ENCODE results near the gene DEFB132. TPM values are rescaled to one million over a fixed set of nuclear protein-coding genes. Genes with fewer than 3 reads are reported as not detected.
"Not testable (repeated sequence)": the region's sequence is repeated elsewhere in the genome, so short reads cannot be mapped to it uniquely, and the experiment has no call there.

The DEFB132 gene
- total and polyA plus RNA-seq, 9 of the 15 experiments (the other 6 are each of a cell fraction or from before 2014, with no cell fraction given) = not detected

GRCh38 chr20:252801-253200 is 4.7 kb upstream of the DEFB132 start:
- BruUV-seq (replicated peaks) = no TSS peak
- POLR2A ChIA-PET = interaction anchor here (1.0 to 1.1 kb wide), 2 partner anchors 13 kb away, joined by 3 read pairs; no protein-coding TSS in a partner anchor
- TF ChIP-seq MYBL2 (IDR thresholded peaks at IDR 0.05; ENCODE audit: low read depth) (no peak), MYBL2 (CRISPR knock-in tag; IDR thresholded peaks at IDR 0.05; ENCODE audit: borderline replicate concordance) (no peak)
- no peak overlapping the region for H2AFZ ChIP-seq (ENCODE audit: low read depth, low read length)
- no peak overlapping the region for H3K4me3 ChIP-seq
- no peak for DNase-seq (ENCODE audit: extremely low read depth in 1 of 4, low spot score in 3 of 4)
- no peaks in the 10 kb centered on the region for H3K36me3 ChIP-seq (ENCODE audit: control insufficient read depth, insufficient read depth, low read length)
- peaks cover 3 to 5% of the 10 kb centered on the region in 2 experiments; a peak in 3 of 5 replicates for H3K4me1 ChIP-seq (replicated peaks in 1 of 2; ENCODE audit: control insufficient read depth in 2 of 2, insufficient read depth in 2 of 2, low read length in 2 of 2)
- ATAC-seq = no peak
- CTCF ChIA-PET (ENCODE audit: low intra/inter-chr PET ratio) = no interaction called here
- H3K9ac ChIP-seq (ENCODE audit: insufficient read depth in 1 of 2, low read depth in 2 of 2, low read length in 2 of 2) = no peak overlapping the region
- no peak overlapping the region for H3K4me2 ChIP-seq (ENCODE audit: insufficient read depth, low read length)
- H4K20me1 ChIP-seq (replicated peaks; ENCODE audit: control insufficient read depth, insufficient read depth, low read length) = no peaks in the 10 kb centered on the region
- no peak overlapping the region for H3K27ac ChIP-seq (ENCODE audit: extremely low read depth, low read depth, low read length)
- H3K9me1 ChIP-seq (ENCODE audit: control insufficient read depth, insufficient read depth, low read length) = no peaks in the 10 kb centered on the region
- 24% methylated on average over 2 of the region's 2 CpGs for WGBS (ENCODE audit: insufficient coverage, low coverage, missing lambda C conversion rate)
- no peaks in the 10 kb centered on the region for H3K9me3 ChIP-seq (replicated peaks; ENCODE audit: control insufficient read depth, insufficient read depth, low read depth, low read length)
- no peaks in the 10 kb centered on the region for H3K79me2 ChIP-seq (ENCODE audit: control insufficient read depth, insufficient read depth, low read length)
- intact Hi-C loops (cut with micrococcal nuclease) (no loop called here), in situ Hi-C loops (cut with MboI) (no loop called here)
- no peak for FAIRE-seq
- H3K27me3 ChIP-seq (ENCODE audit: control insufficient read depth in 2 of 2, insufficient read depth in 2 of 2, low read length in 2 of 2) = no peaks in the 10 kb centered on the region

- BruUV-seq (replicated peaks); in situ Hi-C loops (cut with MboI); FAIRE-seq: not testable (repeated sequence)
Measured at GRCh38 chr20:253447-253846, 4.1 kb upstream of the DEFB132 start.

More at GRCh38 chr20:253447-253846, 4.1 kb upstream of the DEFB132 start:
- H3K9me1 ChIP-seq (ENCODE audit: control insufficient read depth, insufficient read depth, low read length); H3K36me3 ChIP-seq (ENCODE audit: control insufficient read depth, insufficient read depth, low read length); H3K27ac ChIP-seq (ENCODE audit: extremely low read depth, low read depth, low read length); H3K9ac ChIP-seq (ENCODE audit: insufficient read depth in 1 of 2, low read depth in 2 of 2, low read length in 2 of 2); H2AFZ ChIP-seq (ENCODE audit: low read depth, low read length); H3K4me3 ChIP-seq; ATAC-seq; H3K9me3 ChIP-seq (replicated peaks; ENCODE audit: control insufficient read depth, insufficient read depth, low read depth, low read length); DNase-seq (ENCODE audit: extremely low read depth in 1 of 4, low spot score in 3 of 4); CTCF ChIA-PET (ENCODE audit: low intra/inter-chr PET ratio); H3K4me2 ChIP-seq (ENCODE audit: insufficient read depth, low read length); intact Hi-C loops (cut with micrococcal nuclease); H3K79me2 ChIP-seq (ENCODE audit: control insufficient read depth, insufficient read depth, low read length); H4K20me1 ChIP-seq (replicated peaks; ENCODE audit: control insufficient read depth, insufficient read depth, low read length); H3K27me3 ChIP-seq (ENCODE audit: control insufficient read depth in 2 of 2, insufficient read depth in 2 of 2, low read length in 2 of 2): not testable (repeated sequence)
- H3K4me1 ChIP-seq (replicated peaks in 1 of 2; ENCODE audit: control insufficient read depth in 2 of 2, insufficient read depth in 2 of 2, low read length in 2 of 2) = peaks cover 6 to 11% of the 10 kb centered on the region in 2 experiments; a peak in 4 of 5 replicates
- WGBS (ENCODE audit: insufficient coverage, low coverage, missing lambda C conversion rate) = 31% methylated on average over 6 of the region's 6 CpGs
- peak; percentile 22; the same call in 1 of the 2 replicates for TF ChIP-seq VEZF1 (CRISPR knock-in tag; IDR thresholded peaks at IDR 0.05)
- POLR2A ChIA-PET = interaction anchor here (1.0 to 1.1 kb wide), 2 partner anchors 13 to 14 kb away, joined by 3 read pairs; no protein-coding TSS in a partner anchor
